A673 (cell line): ENCODE measurements around the gene FYCO1.

Source experiments
- EZH2 ChIP-seq: fragments of 200-600 bp; sonication (generic); IDR thresholded peaks from 2 replicates; pipeline ENCODE4 v1.6.1; 2017; ENCODE audit warnings: borderline replicate concordance, low read depth, mild to moderate bottlenecking, mixed read lengths, antibody characterized with exemption, low read length; ENCODE audit not compliant: poor library complexity, severe bottlenecking
- TF ChIP-seq, protein P1 (sequence below): fragments of 300-800, 200-600 bp; sonication (generic); conservative IDR thresholded peaks from 2 replicates; pipeline ENCODE4 v1.5.1; 2017; ENCODE audit warnings: low read depth, mild to moderate bottlenecking, antibody characterized with exemption, low read length, moderate library complexity, mixed read lengths

DNA sequence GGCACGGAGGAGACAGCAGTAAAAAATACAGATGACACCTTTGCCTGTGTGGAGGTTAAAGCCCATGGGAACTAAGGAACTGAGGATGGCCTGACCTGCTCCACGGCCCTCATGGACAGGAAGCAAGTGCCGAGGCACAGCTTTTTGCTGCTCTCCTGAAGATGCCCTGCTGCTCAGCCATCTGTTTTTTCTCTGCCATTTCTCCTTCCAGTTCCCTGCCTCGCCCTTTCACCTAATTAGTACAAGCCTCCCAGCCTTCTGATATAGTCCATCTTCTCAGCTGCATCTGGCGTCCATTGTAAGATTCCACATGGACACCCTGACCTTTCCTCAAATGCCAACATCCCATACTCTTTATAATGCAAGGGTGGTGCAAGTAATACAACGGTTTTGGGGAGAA is 64.1 kb downstream of the FYCO1 start:
- TF ChIP-seq, protein P1, sequence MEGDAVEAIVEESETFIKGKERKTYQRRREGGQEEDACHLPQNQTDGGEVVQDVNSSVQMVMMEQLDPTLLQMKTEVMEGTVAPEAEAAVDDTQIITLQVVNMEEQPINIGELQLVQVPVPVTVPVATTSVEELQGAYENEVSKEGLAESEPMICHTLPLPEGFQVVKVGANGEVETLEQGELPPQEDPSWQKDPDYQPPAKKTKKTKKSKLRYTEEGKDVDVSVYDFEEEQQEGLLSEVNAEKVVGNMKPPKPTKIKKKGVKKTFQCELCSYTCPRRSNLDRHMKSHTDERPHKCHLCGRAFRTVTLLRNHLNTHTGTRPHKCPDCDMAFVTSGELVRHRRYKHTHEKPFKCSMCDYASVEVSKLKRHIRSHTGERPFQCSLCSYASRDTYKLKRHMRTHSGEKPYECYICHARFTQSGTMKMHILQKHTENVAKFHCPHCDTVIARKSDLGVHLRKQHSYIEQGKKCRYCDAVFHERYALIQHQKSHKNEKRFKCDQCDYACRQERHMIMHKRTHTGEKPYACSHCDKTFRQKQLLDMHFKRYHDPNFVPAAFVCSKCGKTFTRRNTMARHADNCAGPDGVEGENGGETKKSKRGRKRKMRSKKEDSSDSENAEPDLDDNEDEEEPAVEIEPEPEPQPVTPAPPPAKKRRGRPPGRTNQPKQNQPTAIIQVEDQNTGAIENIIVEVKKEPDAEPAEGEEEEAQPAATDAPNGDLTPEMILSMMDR: no peak
- TF ChIP-seq EZH2: no peak
